Measurements from ENCODE around the gene SLC35D2.

DNA sequence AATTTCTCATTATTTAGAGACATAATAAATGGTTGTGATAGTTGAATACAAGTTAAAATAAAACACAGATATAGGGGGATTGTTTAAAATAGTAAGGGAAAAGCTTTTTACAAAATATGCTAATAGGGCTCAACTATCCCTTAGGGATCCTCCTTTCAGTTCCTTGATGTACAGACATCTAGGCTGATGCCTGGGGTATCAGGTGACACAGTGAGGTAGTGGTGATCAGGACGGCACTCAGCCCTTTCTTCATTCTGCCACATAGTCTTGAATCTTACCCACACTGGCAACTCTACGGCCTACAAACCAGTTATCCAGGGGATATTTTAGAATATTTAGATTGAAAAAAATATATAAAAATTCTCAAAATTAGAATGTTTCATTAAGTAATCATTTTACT is 12.5 kb upstream of the SLC35D2 start:
- TF ChIP-seq, protein P1, sequence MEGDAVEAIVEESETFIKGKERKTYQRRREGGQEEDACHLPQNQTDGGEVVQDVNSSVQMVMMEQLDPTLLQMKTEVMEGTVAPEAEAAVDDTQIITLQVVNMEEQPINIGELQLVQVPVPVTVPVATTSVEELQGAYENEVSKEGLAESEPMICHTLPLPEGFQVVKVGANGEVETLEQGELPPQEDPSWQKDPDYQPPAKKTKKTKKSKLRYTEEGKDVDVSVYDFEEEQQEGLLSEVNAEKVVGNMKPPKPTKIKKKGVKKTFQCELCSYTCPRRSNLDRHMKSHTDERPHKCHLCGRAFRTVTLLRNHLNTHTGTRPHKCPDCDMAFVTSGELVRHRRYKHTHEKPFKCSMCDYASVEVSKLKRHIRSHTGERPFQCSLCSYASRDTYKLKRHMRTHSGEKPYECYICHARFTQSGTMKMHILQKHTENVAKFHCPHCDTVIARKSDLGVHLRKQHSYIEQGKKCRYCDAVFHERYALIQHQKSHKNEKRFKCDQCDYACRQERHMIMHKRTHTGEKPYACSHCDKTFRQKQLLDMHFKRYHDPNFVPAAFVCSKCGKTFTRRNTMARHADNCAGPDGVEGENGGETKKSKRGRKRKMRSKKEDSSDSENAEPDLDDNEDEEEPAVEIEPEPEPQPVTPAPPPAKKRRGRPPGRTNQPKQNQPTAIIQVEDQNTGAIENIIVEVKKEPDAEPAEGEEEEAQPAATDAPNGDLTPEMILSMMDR (IDR thresholded peaks at IDR 0.05 in 2 of 3, conservative IDR thresholded peaks at IDR 0.05 in 1 of 3; ENCODE audit: borderline replicate concordance in 1 of 3, insufficient read depth in 1 of 3, low read depth in 2 of 3, low read length in 2 of 3), result no peak
- TF ChIP-seq, protein P2, sequence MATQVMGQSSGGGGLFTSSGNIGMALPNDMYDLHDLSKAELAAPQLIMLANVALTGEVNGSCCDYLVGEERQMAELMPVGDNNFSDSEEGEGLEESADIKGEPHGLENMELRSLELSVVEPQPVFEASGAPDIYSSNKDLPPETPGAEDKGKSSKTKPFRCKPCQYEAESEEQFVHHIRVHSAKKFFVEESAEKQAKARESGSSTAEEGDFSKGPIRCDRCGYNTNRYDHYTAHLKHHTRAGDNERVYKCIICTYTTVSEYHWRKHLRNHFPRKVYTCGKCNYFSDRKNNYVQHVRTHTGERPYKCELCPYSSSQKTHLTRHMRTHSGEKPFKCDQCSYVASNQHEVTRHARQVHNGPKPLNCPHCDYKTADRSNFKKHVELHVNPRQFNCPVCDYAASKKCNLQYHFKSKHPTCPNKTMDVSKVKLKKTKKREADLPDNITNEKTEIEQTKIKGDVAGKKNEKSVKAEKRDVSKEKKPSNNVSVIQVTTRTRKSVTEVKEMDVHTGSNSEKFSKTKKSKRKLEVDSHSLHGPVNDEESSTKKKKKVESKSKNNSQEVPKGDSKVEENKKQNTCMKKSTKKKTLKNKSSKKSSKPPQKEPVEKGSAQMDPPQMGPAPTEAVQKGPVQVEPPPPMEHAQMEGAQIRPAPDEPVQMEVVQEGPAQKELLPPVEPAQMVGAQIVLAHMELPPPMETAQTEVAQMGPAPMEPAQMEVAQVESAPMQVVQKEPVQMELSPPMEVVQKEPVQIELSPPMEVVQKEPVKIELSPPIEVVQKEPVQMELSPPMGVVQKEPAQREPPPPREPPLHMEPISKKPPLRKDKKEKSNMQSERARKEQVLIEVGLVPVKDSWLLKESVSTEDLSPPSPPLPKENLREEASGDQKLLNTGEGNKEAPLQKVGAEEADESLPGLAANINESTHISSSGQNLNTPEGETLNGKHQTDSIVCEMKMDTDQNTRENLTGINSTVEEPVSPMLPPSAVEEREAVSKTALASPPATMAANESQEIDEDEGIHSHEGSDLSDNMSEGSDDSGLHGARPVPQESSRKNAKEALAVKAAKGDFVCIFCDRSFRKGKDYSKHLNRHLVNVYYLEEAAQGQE (IDR thresholded peaks at IDR 0.05; ENCODE audit: low read depth), result no peak
- TF ChIP-seq POLR2AphosphoS5 (IDR thresholded peaks at IDR 0.05; ENCODE audit: low read depth, low read length), result no peak
- no peak for TF ChIP-seq ELF1 (IDR thresholded peaks at IDR 0.05; ENCODE audit: borderline replicate concordance, low read depth)
